H1 (cell line): ENCODE data around the gene ABHD16B. TPM values are rescaled to one million over a fixed set of nuclear protein-coding genes. Genes with fewer than 3 reads are reported as not detected.
A peak's percentile ranks its signal among the peaks of the same experiment; 100 is the strongest.

Source experiments
- ASH2L ChIP-seq: fragments of 200-600, 300-600 bp; sonication (generic); IDR thresholded peaks from one replicate; pipeline ENCODE4 v1.7.1; 2017; ENCODE audit warnings: low read length
- ATF2 ChIP-seq: IDR thresholded peaks from 2 replicates; pipeline ENCODE4 v1.6.1; 2012; ENCODE audit warnings: low read length, inconsistent platforms
- BRCA1 ChIP-seq: IDR thresholded peaks from 2 replicates; pipeline ENCODE4 v1.6.1; 2012; ENCODE audit warnings: low read depth, low read length, improper control_type of control experiment
- CEBPB ChIP-seq: IDR thresholded peaks from 2 replicates; pipeline ENCODE4 v1.6.1; 2012; ENCODE audit warnings: low read depth, low read length
- CHD1 ChIP-seq: IDR thresholded peaks from 2 replicates; pipeline ENCODE4 v1.6.1; 2012; ENCODE audit warnings: low read depth, low read length, improper control_type of control experiment
- CREB1 ChIP-seq: IDR thresholded peaks from 2 replicates; pipeline ENCODE4 v1.6.1; 2012; ENCODE audit warnings: inconsistent platforms
- CTCF ChIP-seq, 3 experiments: IDR thresholded peaks; 1 replicate in 2 of 3; 2 replicates in 1 of 3; pipeline versions ENCODE4 v1.5.1 to v1.6.1; 2011; ENCODE audit warnings: low read length in 3 of 3, mild to moderate bottlenecking in 3 of 3, inconsistent platforms in 2 of 3, low read depth in 1 of 3, moderate library complexity in 1 of 3; ENCODE audit not compliant: insufficient read depth in 1 of 3; ENCODE audit errors: control extremely low read depth in 1 of 3
- E2F6 ChIP-seq: IDR thresholded peaks from 2 replicates; pipeline ENCODE4 v1.6.1; 2012; ENCODE audit warnings: inconsistent platforms
- EP300 ChIP-seq, 2 experiments: IDR thresholded peaks; 1 replicate in 1 of 2; 2 replicates in 1 of 2; pipeline ENCODE4 v1.6.1; 2011 to 2012; ENCODE audit warnings: low read depth in 2 of 2, low read length in 2 of 2, mild to moderate bottlenecking in 2 of 2, borderline replicate concordance in 1 of 2, inconsistent platforms in 1 of 2, moderate library complexity in 1 of 2
- JUN ChIP-seq: IDR thresholded peaks from 2 replicates; pipeline ENCODE4 v1.6.1; 2011; ENCODE audit warnings: low read depth, mild to moderate bottlenecking, improper control_type of control experiment, low read length
- KDM1A ChIP-seq: fragments of 200-600, 300-600 bp; sonication (generic); IDR thresholded peaks from 2 replicates; pipeline ENCODE4 v1.7.1; 2016; ENCODE audit warnings: mild to moderate bottlenecking, low read length, borderline replicate concordance
- POLR2AphosphoS5 ChIP-seq: IDR thresholded peaks from 2 replicates; pipeline ENCODE4 v1.6.1; 2011; ENCODE audit warnings: low read depth, low read length
- SIN3A ChIP-seq, 2 experiments: IDR thresholded peaks in 1 of 2; conservative IDR thresholded peaks in 1 of 2; 2 replicates each; pipeline ENCODE4 v1.6.1; 2011 to 2012; ENCODE audit warnings: low read length in 2 of 2, improper control_type of control experiment in 1 of 2, low read depth in 1 of 2, mild to moderate bottlenecking in 1 of 2
- SP2 ChIP-seq: IDR thresholded peaks from 2 replicates; pipeline ENCODE4 v1.6.1; 2012; ENCODE audit warnings: mild to moderate bottlenecking, low read length, inconsistent platforms
- TAF7 ChIP-seq: optimal IDR thresholded peaks from 2 replicates; pipeline ENCODE3; 2011; ENCODE audit warnings: low read depth, mild to moderate bottlenecking, inconsistent platforms, low read length, moderate library complexity, borderline replicate concordance
- TCF12 ChIP-seq: IDR thresholded peaks from 2 replicates; pipeline ENCODE4 v1.6.1; 2011; ENCODE audit warnings: low read depth, mild to moderate bottlenecking, low read length
- TEAD4 ChIP-seq: IDR thresholded peaks from 2 replicates; pipeline ENCODE4 v1.6.1; 2012; ENCODE audit warnings: low read depth, low read length, inconsistent platforms, mixed read lengths
- polyA plus RNA-seq, 7 experiments: library from polyadenylated mRNA; depleted of rRNA in 3 of 7; stranded (reverse) in 5 of 7; unstranded in 2 of 7; fragments of >200 nt in 5 of 7; fragments of 200-250 nt in 2 of 7; gene quantifications; 1 replicate in 5 of 7; 2 replicates in 1 of 7; 4 replicates in 1 of 7; pipeline versions ENCODE4 v1.2.1 to v1.2.3, GENCODE V29; 2011 to 2013; ENCODE audit warnings: missing spikeins in 2 of 7, mixed read lengths in 2 of 7
- total RNA-seq: library from RNA; stranded (reverse); fragmentation: NEBNext Ultra II Directional; extraction: Animal tissue kit (Norgen Biotek cat#: 25700); gene quantifications from 2 replicates; pipeline ENCODE4 v1.2.1, GENCODE V29; 2021
- TF ChIP-seq, protein P1 (sequence below): IDR thresholded peaks from 2 replicates; pipeline ENCODE4 v1.6.1; 2012; ENCODE audit warnings: inconsistent platforms

Gene ABHD16B
- total and polyA plus RNA-seq, 2 of the 8 experiments (the other 6 are each of a cell fraction or from before 2014, with no cell fraction given), result not detected

DNA sequence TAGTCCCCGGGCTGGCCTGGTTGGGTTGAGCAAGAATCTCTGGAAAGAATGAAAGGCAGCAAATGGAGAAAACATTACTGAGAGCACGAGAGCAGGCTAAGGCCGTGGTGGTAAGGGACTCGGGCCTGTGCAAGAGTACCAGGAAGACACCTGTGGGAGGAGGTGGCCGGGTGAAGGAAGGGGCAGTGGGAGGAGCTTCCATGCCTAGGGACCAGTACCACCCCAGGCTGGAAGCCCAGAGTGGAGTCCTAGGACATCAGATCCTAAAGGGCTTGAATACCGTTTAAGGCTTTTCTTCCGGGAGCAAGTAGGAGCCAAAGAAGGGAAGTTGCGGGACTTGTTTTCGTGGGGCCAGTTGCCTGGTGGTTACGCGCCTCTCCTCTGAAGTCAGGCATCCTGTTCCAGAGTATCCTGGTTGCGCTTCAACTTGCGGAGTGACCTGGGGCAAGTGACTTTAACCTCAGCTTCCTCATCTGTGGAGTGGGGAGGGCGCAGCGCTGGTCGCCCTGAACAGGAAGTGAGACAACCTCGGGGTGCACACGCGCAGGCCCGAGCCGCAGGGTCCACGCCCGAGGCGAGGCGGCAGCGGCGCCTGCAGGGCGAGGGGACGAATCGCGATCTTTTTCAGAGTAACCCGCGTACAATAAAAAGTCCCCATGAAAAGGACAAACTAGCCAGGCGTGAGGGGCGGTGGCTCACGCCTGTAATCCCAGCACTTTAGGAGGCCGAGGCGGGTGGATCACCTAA lies 2.7 kb downstream of the ABHD16B start (continued):
- peak; percentile 72 to 74 (median 73) for TF ChIP-seq CTCF (IDR thresholded peaks at IDR 0.05; ENCODE audit: control extremely low read depth in 1 of 3, insufficient read depth in 1 of 3, low read depth in 1 of 3, low read length in 3 of 3)
- TF ChIP-seq SP2, result no peak
- peak; percentile 34; the same call in 1 of the 2 replicates for TF ChIP-seq KDM1A
- 0 out of 2 replicates have a peak, but pooled peaks have one; percentile 36 for TF ChIP-seq CREB1
- TF ChIP-seq, protein P1, sequence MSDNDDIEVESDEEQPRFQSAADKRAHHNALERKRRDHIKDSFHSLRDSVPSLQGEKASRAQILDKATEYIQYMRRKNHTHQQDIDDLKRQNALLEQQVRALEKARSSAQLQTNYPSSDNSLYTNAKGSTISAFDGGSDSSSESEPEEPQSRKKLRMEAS, result peak; percentile 70
- peak; percentile 31 for TF ChIP-seq TAF7
- no peak for TF ChIP-seq E2F6
- no peak for TF ChIP-seq EP300 (IDR thresholded peaks at IDR 0.05; ENCODE audit: borderline replicate concordance in 1 of 2, low read depth in 2 of 2, low read length in 2 of 2)
- no peak for TF ChIP-seq CHD1
- no peak for TF ChIP-seq TCF12
- no peak for TF ChIP-seq JUN
- TF ChIP-seq SIN3A (conservative IDR thresholded peaks at IDR 0.05 in 1 of 2, IDR thresholded peaks at IDR 0.05 in 1 of 2; ENCODE audit: low read depth in 1 of 2, low read length in 2 of 2), result peak in 1 of 2 experiments; percentile 51; a peak in 1 of 4 replicates
- no peak for TF ChIP-seq CEBPB
- TF ChIP-seq POLR2AphosphoS5, result no peak
- TF ChIP-seq ASH2L, result no peak
- no peak for TF ChIP-seq BRCA1
- TF ChIP-seq ATF2, result 0 out of 2 replicates have a peak, but pooled peaks have one; percentile 32
- no peak for TF ChIP-seq TEAD4
